ENCODE results near the gene RNF212.

Gene RNF212

DNA sequence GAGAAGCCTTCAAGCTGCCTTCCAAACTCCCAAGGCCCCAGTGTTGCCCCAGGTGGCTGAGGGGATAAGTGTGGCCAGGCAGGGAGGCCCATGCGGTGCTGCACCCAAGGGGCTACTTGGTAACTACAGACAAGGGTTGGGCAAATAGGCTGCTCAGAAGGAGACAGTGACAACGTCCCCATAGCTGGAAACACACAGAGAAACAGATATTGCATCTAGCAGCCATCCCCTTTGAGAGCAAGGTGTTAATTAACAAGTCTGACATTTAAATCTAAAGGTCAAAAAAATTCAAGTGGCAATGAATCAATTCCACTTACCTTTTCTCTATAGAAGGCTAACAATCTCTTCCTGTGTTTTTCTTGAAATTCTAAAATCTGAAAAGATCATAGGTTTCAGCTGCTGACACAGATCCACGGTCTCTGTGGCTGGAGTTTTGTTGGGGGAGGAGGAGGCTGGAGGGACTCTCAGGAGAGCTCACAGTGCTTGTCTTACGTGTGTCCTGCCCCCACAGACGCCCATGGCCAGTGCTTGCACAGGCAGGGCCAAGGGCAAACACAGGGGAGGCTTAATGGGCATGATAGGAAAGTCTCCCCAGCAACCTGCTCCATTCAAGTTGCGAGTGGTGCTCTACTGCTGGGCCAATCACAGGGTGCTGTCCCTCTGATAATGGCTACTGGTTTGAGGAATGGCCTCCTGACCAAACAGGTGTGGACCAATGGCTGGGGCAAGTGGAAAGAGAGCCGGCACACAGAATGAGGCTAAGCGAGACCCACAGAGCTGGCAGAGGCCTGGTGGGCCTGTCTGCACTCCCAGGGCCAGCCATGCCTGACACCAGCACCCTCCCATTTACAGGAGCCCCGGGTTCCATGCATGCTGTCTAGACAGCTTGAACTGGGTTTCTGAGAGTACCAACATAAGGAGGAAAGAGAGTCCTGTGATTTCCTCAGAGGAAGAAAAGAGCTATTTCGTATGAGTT lies 22.6 kb downstream of the RNF212 start:
- DNase-seq (ENCODE audit: low spot score), result no peak

DNA sequence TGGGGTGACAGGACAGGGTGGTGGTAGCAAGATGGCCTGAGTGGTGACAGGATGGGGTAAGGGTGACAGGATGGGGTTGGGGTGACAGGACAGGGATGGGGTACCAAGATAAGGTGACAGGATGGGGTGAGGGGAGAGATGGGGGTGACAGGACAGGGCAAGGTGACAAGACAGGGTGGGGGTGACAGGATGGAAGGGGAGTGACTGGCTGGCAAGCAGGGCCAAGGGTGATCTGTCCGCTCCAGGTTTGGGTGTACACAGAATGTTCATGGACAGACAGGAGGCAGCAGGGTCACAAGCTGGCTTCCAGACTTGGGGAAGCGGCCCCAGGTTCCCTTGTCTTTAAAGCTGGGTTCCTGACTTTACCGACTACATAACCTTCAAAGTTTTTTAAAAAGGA lies 23.3 kb downstream of the RNF212 start:
- DNase-seq (ENCODE audit: low spot score), result no peak

DNA sequence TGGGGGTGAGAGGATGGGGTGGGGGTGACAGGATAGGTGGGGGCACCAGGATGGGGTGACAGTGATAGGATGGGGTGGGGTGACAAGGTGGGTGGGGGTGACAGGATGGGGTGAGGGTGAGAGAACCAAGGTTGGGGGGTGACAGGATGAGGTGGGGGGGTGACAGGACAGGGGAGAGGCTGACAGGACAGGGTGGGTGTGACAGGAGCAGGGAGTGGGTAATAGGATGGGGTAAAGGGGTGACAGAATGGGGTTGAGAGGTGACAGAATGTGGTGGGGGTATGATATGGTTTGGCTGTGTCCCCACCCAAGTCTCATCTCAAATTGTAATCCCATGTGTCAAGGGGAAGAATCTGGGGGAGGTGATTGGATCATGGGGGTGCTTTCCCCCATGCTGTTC lies 26.0 kb downstream of the RNF212 start:
- DNase-seq (ENCODE audit: low spot score), result no peak

DNA sequence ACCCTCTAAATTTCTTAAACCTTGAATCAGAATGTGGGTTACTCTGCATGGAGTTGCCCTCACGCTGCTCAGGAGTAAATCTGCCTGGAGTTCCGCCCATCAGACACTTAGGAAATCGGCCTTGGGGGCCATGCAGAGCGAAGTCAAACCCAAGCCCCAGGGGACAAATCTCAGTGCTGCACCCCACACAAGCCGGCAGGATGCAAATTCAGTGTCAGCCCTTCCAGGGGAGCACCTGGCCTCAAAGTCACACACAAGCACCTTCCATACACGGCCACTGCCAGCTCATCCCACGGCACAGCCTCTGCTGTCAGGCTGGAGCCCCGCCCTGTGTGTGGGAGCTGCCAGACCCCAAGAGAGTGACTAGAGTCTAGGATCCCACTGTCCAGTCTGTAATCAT lies 27.4 kb downstream of the RNF212 start:
- DNase-seq (ENCODE audit: low spot score), result no peak

DNA sequence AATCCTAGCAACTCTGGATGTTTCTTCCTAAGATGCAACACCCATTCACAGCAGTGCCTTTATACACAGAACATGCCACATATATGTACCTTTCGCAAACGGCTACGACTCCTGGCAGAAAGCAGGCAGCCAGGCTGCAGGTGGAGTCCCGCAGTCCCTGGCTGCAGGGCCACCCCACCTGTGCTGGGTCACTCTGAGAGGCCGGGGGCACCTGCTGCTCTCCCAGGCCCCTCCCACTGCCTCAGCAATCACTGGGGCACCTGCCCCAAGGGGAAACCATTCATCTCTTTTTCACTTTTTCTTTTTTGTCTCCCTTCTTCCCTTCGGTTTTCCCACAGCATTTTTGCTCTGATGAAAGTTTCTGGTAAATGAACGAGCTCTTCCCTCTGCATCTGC lies 28.0 kb downstream of the RNF212 start:
- no peak for DNase-seq (ENCODE audit: low spot score)

DNA sequence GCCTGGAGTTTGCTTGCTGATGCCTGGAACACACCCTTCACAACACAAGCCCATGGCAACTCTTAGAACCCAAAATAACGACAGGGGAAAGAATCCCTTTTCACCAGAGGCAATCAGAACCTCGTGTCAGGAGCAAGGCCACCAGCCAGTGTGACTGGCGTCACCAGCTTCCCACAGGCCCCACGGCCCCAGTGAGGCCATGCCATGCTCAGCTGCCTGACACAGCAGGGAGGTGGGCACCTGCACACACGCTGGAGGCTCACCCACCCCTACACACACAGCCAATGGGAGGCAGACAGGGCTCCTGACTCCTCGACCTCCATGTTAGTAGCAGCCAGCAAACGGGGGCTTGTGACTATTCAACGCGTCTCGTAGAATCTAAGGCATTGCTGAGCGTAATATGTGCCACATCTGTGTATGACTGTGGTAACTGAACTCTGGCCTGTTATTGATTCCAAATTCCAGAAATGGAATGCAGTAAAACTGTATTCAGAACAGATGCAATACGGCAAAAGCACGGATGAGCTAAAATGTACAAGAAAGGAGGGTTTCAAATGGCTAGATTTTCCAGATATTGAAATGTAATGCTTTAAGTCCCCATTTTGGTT lies 28.5 kb downstream of the RNF212 start:
- DNase-seq (ENCODE audit: low spot score), result no peak

DNA sequence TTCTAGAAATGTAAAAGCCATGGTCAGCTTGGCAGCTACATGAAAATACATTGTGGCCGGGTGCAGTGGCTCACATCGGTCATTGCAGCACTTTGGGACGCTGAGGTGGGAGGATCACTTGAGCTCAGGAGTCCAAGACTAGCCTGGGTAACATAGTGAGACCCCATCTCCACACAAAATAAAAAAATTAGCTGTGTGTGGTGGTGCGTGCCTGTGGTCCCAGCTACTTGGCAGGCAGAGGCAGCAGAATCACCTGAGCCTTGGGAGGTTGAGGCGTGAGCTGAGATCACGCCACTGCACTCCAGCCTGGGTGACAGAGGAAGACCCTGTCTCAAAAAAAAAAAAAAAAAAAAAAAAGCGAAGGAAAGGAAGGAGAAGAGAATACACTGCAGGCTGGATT lies 29.0 kb downstream of the RNF212 start:
- DNase-seq (ENCODE audit: low spot score), result no peak

DNA sequence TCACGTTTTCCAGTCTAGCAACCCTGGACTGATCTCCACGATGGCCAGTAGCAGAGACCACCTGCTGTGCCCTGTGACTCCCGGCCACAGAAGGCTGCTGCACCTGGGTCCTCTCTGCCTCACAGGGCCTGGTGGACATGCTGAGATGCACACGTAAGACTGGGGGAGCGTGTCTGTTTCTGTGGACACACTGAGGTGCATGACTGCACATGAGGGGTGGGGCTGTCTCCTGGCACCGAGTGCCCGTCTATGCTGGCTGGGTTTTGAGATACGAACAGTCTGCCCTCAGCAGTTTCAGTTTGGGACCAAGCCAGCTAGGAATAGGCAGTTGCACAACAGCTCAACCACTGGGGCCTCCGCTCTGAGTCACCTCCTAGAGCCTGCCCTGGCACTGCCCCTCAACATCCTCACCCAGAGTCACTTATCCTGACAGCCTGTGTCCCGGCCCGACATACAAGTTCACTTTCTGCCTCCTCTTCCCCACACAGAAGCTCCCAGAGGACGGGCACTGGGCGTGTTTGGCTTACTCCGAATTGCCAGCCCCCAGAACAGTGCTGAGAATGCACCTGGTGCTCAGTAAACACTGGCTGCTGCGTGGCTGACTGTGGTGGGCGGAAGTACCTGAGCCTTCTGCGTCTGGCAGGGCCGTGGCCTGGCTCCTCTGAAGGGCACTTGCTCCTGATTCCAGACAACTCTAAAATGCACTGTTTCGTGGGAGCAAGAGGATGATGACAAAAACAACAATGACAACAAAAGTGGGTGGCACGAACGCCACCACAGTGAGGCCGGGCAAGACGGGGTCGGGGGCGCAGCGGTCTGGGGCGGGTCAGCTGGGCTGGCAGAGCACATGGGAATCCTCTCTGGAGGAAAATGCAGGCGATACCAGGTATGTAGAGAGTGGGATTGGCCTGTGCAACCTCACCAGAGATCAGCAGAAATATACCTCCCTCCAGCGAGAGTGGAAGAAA lies 30.9 kb downstream of the RNF212 start:
- peak; percentile 96 for DNase-seq (ENCODE audit: low spot score)

DNA sequence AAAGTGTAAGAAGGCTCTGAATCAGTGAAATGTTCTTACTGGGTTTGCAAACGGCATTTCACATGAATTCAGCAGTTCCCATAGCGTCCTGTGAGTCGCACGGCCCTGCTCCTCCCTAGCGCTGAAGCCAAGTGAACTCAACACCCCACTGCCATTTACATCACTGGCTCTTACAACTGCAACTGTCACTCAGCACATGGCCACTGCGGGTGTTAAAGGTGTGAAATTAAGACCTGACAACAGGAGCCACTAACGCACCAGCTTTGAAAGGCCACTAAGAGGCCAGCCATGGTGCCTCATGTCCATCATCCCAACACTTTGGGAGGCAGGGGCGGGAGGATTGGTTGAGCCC lies 31.7 kb downstream of the RNF212 start:
- DNase-seq (ENCODE audit: low spot score), result peak; percentile 24

DNA sequence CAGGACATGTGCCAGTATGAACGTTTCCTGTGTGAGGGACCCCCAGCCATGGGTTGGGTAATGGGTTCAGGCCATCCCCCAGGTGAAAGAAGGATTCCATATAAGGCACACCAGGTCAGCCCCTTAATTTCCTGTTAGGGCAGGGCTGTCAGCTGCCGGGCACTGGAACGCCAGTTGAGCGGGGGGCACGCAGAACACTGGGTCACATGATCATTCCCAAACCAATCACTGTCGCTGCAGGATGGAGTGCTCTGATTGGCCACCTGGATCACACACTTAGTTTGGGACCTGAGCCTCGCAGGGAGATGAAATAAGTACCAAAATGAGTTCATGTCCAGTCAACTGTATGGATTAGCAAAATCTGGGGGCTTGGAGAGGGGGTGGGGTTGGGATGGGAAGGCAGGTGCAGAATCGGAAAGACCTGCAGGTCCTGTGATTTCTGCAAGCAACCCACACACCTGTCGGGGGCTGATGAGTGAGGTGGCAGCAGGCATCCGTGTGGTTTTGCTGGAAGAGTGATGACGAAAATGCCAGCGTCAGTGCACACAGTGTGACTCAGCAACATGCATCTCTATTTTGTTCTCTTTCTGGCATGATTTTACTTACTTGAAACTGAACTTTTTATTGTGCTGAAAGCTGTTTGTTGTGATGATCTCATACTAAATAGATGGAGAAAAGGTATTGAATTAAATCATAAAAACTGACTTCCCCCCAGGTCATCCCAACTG lies 32.2 kb downstream of the RNF212 start:
- DNase-seq (ENCODE audit: low spot score), result peak; percentile 18

DNA sequence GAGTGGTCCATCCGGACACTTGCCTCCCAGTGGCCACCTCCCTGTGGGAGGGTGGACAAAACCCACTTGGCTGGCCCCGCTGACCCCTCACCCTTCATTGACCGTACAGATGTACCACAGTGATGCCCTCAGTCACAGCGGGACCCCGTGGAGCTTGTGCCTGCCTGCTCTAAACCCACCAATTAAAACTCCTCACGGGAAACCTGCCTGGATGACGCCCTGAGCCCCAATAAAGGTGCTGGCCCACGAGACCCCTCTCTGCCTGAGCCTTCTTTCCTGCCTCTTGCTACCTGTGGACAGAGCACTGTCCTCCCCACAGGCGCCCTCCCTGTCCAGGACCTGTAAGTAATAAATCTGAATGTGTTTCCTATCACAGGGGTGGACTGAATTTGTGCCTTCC lies 32.9 kb downstream of the RNF212 start:
- DNase-seq (ENCODE audit: low spot score), result no peak

DNA sequence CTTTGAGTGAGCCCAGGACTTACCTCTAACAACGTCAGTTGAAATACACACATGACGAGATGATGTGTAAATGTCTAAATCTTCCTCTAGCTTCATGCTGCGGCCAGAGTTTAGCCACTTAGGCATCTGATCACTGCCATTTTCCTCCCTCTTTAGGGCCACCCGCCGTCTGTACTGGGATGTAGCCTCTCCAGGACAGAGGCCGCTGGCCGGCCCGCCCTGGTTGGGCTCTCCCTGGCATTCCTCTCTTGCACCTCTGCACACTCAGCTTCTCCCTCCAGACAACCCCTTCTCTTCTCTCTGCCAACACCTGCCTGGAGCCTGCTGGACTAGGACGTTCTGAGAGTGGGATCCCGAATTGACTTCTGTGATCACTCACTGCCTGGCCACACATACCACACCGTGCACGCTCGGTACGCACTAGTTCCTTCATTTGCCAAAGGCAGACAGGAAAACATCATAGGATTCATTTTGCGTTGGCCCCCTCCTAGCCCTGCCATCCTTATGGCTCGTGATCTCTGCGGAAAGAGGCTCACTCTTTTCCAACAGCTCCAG lies 33.6 kb downstream of the RNF212 start:
- no peak for DNase-seq (ENCODE audit: low spot score)

DNA sequence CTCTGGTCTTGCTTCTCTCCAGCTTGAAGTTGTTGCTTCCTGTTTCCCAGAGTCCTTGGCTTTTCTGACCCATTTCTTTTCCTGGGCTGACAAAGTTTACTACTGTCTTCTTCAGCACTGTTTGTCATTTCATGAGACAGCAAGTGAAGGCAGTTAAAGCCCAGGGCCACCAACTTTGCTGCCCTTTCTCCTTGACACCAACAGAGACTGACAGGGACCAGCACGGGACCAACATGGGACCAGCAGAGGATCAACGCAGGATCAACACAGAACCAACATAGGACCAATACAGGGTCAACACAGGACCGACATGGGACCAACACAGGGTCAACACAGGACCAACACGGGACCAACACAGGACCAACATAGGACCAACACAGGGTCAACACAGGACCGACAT lies 34.9 kb downstream of the RNF212 start:
- no peak for DNase-seq (ENCODE audit: low spot score)

DNA sequence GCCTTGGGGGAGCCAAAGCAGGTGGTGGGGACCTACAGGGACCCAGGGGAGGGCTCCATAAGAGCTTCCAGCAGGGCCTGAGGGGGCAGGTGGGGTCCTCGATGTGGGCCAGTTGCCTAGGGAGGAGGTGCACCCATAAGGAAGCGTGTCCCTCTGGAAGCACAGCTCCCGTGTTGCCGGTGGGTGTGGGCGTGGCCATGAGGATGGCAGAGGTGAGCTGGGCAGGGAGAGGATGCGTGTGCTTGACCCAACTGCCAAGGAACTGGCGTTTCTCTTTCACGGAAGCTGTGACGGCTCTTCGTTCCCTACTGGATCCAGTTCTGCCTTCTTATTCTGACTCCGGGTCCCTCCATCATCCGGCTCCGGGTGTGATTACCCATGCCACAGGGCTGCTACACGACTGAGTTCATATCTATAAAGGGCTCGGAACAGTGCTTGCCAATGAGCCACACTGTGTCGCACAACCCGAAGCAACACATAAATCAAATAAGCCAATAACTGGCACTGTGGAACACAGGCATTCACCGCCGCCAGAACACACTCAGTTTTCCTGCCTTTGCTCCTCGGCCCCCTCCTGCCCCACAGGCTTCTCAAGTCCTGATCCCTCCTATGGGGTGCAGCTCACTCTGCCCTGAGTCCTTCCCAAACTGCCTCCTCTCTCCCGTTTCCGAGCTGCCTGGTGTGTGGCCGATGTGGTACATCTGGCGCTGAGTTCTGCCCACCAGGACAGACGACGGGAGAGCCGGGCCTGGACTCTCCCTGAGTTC lies 35.5 kb downstream of the RNF212 start:
- DNase-seq (ENCODE audit: low spot score), result no peak

DNA sequence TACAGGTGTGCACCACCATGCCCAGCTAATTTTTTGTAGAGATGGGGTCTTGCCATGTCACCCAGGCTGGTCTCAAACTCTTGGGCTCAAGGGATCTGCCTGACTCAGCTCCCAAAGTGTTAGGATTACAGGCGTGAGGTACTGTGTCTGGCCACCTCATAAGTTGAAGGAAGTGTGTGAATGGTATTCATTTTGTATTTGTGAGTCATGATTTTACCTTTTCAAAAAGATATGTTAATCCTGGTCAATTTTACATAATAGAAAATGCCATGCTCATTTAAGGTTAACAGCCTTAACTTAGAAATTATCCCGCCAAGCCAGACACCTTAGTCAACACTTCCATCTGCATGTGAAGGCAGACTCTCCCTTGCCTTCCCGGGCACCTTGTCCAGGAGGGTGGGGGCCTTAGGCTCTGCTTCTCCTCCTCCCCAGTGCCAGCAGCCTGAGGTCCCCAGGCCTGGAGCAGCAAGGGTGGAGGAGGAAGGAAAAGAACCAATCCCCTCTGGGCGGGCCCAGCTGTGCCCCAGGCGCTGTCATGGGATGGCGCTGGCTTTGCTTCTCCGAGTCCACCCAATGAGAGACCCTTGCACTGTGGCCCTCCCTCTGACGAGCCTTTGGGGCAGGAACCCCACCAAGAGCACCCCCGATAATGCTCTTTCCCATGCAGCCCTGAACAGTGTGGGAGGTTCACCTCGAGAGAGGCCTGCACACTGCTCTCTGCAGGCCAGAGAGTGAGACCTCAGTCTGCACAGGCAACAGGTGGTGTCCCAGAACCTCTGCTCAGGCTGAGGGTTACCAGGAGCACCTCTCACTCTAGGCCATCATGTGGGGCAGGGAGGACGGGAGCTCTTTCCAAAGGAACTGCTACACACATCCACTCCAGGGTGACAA lies 37.3 kb downstream of the RNF212 start:
- no peak for DNase-seq (ENCODE audit: low spot score)

DNA sequence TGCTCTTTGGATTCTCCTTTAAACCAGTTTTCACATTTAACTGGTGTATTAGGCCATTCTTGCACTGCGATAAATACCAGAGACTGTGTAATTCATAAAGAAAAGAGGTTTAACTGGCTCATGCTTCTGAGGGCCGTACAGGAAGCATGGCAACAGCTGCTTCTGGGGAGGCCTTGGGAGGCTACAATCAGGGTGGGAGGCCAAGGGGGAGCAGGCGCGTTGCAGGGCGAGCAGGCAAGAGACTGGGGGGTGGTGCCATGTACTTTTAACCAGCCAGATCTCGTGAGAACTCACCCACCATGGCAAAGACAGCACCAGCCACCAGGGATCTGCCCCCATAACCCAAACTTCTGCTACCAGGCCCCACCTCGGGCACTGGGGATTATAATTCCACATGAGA lies 38.1 kb downstream of the RNF212 start:
- DNase-seq (ENCODE audit: low spot score), result no peak

DNA sequence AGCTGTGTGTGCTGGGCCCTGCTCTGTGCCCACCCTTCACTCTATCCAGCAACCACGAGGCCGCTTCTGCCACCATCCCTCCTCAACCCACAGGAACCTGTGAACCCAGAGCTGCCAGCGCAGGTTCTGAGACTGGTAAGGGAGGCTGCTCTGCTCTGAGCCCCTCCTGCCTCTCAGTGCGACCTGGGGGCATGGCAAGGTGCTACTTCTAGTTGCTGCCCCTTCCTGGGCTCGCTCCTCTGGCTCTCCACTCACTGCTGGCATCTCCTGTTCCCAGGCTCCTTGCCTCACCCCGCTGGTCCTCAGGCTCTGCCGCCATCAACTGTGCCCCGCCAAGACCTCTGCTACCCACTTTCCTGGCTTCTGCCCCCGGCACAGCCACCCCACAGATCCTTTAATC lies 39.3 kb downstream of the RNF212 start:
- DNase-seq (ENCODE audit: low spot score), result no peak

DNA sequence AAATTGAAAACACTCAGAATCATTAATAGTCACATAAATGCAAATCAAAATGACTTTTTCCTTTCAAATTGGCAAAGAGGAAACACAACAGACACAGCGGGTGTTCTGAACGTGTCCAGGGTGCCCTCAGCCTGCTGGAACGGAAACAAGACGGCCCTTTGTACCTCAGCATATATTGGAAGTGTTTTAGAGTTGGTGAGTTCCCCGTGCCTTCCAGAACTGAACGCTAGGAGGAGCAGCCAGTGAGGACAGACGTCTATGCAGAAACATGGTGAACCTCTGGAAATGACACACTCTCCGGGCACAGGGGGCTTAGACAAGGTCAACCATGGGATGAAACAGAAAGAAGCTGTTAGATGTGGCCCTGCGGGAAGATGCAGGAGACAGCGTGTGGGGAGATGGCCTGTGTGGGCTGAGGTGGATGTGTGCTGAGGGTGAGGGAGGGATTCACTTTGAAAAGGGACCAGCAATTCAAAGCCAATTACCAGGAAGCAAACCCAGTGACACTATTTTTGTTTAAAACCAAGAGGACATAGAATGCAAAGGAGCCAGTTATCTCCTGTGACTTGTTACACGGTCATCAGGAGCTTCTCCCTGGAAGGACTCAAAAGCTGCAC lies 40.4 kb downstream of the RNF212 start:
- DNase-seq (ENCODE audit: low spot score), result peak; percentile 76

DNA sequence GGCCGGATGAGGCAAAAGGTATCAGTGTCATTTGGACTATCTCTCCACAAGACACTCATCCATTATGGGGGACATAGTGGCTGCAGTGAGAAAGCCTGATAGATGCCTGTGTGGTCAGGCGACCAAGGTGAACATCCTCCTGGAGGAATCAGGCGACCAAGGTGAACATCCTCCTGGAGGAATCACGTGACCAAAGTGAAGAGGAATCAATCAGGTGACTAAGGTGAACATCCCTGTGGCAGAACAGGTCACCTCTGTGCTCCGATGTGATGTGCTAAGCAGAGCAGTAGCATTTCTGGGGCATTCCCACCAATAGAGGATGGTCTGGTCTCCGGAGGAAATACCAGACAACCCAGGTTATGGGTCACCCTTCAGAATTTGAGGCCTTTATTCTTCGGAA lies 44.0 kb downstream of the RNF212 start:
- DNase-seq (ENCODE audit: low spot score), result no peak

All from AG08395 (cell line).